Glutamatergic neuron (in vitro differentiated cells): ENCODE data around the gene RAP1GAP. TPM values are rescaled to one million over a fixed set of nuclear protein-coding genes. Genes with fewer than 3 reads are reported as not detected.

Source experiments
- DNase-seq: peaks from one replicate; pipeline ENCODE4 v3.0.0; 2022
- H3K27ac Mint-ChIP-seq: one replicate; pipeline ENCODE4 v1.8.0; 2020; ENCODE audit warnings: mild to moderate bottlenecking, mixed read lengths, inconsistent platforms; ENCODE audit not compliant: unreplicated experiment
- H3K27me3 Mint-ChIP-seq: one replicate; pipeline ENCODE4 v1.8.0; 2020; ENCODE audit warnings: mild to moderate bottlenecking, moderate library complexity, mixed read lengths, inconsistent platforms; ENCODE audit not compliant: unreplicated experiment
- H3K36me3 Mint-ChIP-seq: one replicate; pipeline ENCODE4 v1.8.0; 2020; ENCODE audit warnings: mild to moderate bottlenecking, mixed read lengths, inconsistent platforms; ENCODE audit not compliant: unreplicated experiment
- H3K4me1 Mint-ChIP-seq: one replicate; pipeline ENCODE4 v1.8.0; 2020; ENCODE audit warnings: mild to moderate bottlenecking, low read depth, mixed read lengths, inconsistent platforms; ENCODE audit not compliant: unreplicated experiment
- H3K4me3 Mint-ChIP-seq: one replicate; pipeline ENCODE4 v1.8.0; 2020; ENCODE audit warnings: mild to moderate bottlenecking, mixed read lengths, inconsistent platforms; ENCODE audit not compliant: unreplicated experiment
- H3K9me3 Mint-ChIP-seq: one replicate; pipeline ENCODE4 v1.8.0; 2020; ENCODE audit warnings: mild to moderate bottlenecking, moderate library complexity, mixed read lengths, inconsistent platforms; ENCODE audit not compliant: unreplicated experiment
- total RNA-seq: library from RNA; stranded (reverse); fragmentation: NEBNext Ultra II Directional; extraction: Animal tissue kit (Norgen Biotek cat#: 25700); gene quantifications from one replicate; pipeline ENCODE4 v1.2.1, GENCODE V29; 2021; ENCODE audit not compliant: unreplicated experiment
- TF ChIP-seq, protein P1 (sequence below): fragments of 200-600 bp; sonication (generic); IDR thresholded peaks from one replicate; pipeline ENCODE4 v1.5.0; 2021; ENCODE audit not compliant: partially characterized antibody, unreplicated experiment

RAP1GAP gene
- total RNA-seq, 1 donor from 2014 or later: 4.8 TPM

DNA sequence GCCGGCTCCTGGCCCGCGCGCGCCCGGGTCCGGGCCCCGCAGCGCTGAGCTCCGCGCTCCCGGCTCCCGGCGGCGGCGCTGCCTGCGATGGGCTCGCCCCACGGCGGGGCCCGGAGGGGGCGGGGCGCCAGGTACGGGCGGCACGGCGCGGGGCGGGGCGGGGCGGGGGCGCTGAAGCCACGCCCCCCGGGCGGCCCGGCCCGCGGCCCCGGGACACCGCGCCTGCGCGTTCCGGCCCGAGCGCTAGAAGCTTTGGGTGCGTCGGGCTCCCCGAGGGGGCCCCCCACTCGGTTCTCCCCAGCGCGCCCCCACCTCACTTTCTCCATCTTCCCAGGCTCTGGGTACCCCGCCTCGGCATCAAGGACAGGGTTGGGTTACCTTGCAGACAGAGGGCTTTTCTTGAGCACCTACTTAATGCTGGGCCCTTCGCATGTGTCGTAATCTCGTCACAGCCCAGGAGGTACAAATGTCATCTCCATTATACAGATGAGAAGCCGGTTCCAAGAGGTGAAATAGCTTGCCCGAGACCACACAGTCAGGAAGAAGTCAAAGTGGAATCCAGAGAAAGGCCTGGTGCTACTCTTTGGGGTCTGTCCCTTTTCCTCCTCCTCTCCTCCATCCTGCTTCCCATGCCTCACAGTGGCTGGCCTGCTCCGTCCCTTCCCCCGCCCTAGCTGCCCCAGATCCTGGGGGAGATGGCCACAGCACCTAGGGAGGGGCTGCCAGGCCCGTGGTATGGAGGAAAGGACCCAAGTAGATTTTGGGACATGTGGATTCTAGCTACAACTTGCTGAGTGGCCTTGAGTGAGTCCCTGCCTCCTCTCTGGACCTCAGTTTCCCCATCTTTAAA lies 46.5 kb downstream of the RAP1GAP start:
- Mint-ChIP-seq H3K4me3 (peak overlapping the region; percentile 77), H3K27me3 (peaks cover 3% of the 10 kb centered on the region), H3K27ac (no peak overlapping the region), H3K36me3 (no peaks in the 10 kb centered on the region), H3K9me3 (peaks cover 6% of the 10 kb centered on the region), H3K4me1 (peaks cover 10% of the 10 kb centered on the region)
- DNase-seq: no peak
- TF ChIP-seq, protein P1, sequence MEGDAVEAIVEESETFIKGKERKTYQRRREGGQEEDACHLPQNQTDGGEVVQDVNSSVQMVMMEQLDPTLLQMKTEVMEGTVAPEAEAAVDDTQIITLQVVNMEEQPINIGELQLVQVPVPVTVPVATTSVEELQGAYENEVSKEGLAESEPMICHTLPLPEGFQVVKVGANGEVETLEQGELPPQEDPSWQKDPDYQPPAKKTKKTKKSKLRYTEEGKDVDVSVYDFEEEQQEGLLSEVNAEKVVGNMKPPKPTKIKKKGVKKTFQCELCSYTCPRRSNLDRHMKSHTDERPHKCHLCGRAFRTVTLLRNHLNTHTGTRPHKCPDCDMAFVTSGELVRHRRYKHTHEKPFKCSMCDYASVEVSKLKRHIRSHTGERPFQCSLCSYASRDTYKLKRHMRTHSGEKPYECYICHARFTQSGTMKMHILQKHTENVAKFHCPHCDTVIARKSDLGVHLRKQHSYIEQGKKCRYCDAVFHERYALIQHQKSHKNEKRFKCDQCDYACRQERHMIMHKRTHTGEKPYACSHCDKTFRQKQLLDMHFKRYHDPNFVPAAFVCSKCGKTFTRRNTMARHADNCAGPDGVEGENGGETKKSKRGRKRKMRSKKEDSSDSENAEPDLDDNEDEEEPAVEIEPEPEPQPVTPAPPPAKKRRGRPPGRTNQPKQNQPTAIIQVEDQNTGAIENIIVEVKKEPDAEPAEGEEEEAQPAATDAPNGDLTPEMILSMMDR: no peak

DNA sequence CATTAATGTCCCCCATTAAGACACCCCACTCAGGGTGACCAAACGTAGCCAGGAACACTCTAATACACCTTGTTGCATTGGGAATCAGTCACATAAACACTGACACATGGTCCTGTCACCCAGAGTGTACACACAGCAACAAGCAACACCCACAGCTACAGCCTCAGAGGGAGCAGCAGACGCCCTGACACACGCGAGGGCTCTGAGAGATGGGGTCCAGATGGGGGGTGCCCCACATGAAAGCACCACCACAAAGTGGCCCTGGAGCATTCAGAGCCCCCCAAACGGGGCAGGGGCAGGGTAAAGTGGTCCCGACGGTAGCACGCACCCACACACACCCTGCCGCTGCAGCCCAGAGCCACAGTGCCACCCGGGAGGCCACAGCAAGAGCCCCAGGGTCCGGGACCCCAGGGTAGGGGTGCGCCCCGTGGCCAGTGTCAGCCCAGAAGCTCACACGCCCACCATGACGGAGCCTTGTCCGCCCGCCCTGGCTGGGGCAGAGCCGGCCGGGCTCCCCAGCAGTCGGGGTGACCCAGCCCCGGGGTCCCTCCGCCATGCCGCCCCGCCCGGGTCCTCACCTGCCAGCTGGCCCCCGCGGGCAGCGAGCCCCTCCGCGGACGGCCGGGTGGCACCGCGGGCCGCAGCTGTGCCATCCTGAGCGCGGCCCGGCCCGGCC lies 47.3 kb downstream of the RAP1GAP start:
- TF ChIP-seq, protein P1: no peak
- DNase-seq: no peak
- Mint-ChIP-seq H3K27me3 (peaks cover 3% of the 10 kb centered on the region), H3K27ac (no peak overlapping the region), H3K9me3 (peaks cover 6% of the 10 kb centered on the region), H3K4me3 (peak overlapping the region; percentile 56), H3K4me1 (peaks cover 10% of the 10 kb centered on the region), H3K36me3 (no peaks in the 10 kb centered on the region)

DNA sequence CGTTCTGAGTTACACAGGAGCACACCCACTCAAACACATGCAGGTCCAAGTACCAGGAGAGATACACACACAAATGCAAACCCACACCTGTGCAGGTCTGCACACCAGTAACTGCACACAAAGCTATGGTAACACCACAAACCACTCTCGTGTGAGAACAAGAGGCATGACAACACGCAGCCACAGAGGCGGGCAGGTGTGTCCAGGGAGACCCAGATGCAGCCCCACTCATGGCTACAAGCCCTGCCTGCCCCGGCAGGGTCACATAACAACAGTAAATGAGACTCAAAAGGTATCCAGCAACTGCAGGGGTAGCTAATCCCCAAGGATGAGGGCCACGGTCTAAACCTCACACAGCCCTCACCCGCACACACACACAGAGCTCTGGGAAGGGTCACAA lies 48.1 kb downstream of the RAP1GAP start:
- peaks cover 10% of the 10 kb centered on the region for H3K4me1 Mint-ChIP-seq
- no peak overlapping the region for H3K27ac Mint-ChIP-seq
- H3K9me3 Mint-ChIP-seq: peaks cover 4% of the 10 kb centered on the region
- no peak for DNase-seq
- no peaks in the 10 kb centered on the region for H3K36me3 Mint-ChIP-seq
- no peak overlapping the region for H3K4me3 Mint-ChIP-seq
- peaks cover 5% of the 10 kb centered on the region for H3K27me3 Mint-ChIP-seq
- TF ChIP-seq, protein P1: no peak

DNA sequence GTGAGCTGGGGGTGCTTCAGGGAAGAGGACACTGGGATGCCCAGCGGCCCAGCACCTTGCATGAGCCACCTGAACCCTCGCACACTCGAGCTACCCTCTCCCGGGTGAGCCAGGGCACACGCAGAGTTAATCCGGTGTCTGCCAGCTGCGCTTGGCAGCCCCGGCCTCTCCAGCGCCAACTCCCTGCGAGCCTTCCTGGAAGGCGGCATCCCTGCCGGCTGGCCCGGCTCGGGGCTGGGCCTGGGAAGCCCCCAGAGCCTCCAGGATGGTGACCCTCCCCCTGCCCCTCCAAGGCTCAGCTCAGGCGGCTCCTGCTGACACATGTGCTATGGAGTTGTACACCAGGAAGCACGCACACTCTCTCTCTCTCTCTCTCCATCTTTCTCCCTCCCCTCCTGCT lies 48.7 kb downstream of the RAP1GAP start:
- Mint-ChIP-seq H3K4me3 (no peak overlapping the region), H3K27ac (no peak overlapping the region), H3K4me1 (peaks cover 10% of the 10 kb centered on the region), H3K27me3 (peaks cover 8% of the 10 kb centered on the region), H3K36me3 (no peaks in the 10 kb centered on the region), H3K9me3 (peaks cover 6% of the 10 kb centered on the region)
- no peak for DNase-seq
- TF ChIP-seq, protein P1: no peak

DNA sequence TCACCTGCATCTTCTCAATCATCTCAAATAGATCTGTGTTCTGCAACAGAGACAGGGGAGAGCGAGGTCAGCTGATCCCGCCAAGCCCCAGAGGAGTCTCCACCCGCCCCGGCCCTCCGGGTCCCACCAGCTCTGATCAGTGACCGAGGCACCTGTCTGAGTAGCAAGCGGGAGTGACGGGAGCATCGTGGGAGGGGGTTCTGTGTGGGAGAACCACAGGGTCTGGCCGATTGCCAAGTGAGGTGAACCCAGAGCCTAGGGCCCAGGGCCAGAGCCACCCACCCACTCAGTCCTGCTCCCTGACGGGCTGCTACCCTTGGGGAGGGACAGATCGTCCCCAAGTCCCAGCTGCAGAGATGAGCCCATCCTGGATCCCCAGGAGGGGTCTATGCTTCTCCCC lies 49.1 kb downstream of the RAP1GAP start:
- no peak overlapping the region for H3K27ac Mint-ChIP-seq
- H3K4me3 Mint-ChIP-seq: no peak overlapping the region
- peaks cover 10% of the 10 kb centered on the region for H3K4me1 Mint-ChIP-seq

More for the DNA sequence above, 49.1 kb downstream of the RAP1GAP start:
- TF ChIP-seq, protein P1: no peak
- no peak for DNase-seq
- H3K9me3 Mint-ChIP-seq: peaks cover 6% of the 10 kb centered on the region
- H3K27me3 Mint-ChIP-seq: peaks cover 8% of the 10 kb centered on the region
- no peaks in the 10 kb centered on the region for H3K36me3 Mint-ChIP-seq
